ENCODE measurements around the gene IFNGR2.

Gene IFNGR2

GRCh38 chr21:33481314-33481943 is 78.2 kb downstream of the IFNGR2 start:
- Histone ChIP-seq H3K4me2 (ENCODE audit: low read length) (no peak overlapping the region), H3K27me3 (ENCODE audit: control insufficient read depth, insufficient read depth, low read length) (no peaks in the 10 kb centered on the region), H3K27ac (no peak overlapping the region), H3K9ac (no peak overlapping the region), H3K79me2 (peaks cover 4% of the 10 kb centered on the region), H2AFZ (no peak overlapping the region), H3K4me3 (ENCODE audit: low read depth, low read length) (no peak overlapping the region), H3K36me3 (ENCODE audit: control insufficient read depth, insufficient read depth, low read length) (no peaks in the 10 kb centered on the region), H3K9me3 (ENCODE audit: control insufficient read depth, low read length) (no peaks in the 10 kb centered on the region), H3K4me1 (no peaks in the 10 kb centered on the region)
- TF ChIP-seq CTCF (IDR thresholded peaks at IDR 0.05), result no peak
